ENCODE measurements around the gene SF3B5.
"Not testable (repeated sequence)": the region's sequence is repeated elsewhere in the genome, so short reads cannot be mapped to it uniquely, and the experiment has no call there.

Gene SF3B5

DNA sequence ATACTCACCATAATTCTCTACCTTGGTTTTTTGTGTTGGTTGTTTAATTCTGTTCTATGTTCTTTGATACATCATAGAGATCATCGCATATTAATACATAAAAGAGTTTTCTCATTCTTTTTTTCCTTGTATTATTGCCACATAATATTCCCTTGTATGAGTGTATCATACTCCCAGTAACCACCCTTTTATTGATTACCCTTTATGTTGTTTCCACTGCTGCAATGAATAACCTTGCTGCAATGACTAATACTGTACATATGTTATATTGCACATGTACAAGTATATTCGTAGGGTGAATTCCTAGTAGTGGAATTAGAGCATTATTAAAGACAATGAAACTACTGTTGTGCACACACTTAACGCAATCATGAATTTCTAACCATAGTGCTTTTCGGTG is 9.1 kb upstream of the SF3B5 start:
- no peaks in the 10 kb centered on the region for H3K4me1 ChIP-seq (ENCODE audit: insufficient read depth, low read length)
- no peak overlapping the region for H3K9ac ChIP-seq (ENCODE audit: low read depth, low read length)
- no peak overlapping the region for H3K4me3 ChIP-seq (ENCODE audit: low read length)
- no peaks in the 10 kb centered on the region for H3K36me3 ChIP-seq (ENCODE audit: insufficient read depth, low read depth, low read length)
- H3K27ac ChIP-seq (ENCODE audit: low read length), result no peak overlapping the region
- no peaks in the 10 kb centered on the region for H3K27me3 ChIP-seq (ENCODE audit: insufficient read depth, low read length)
- no peaks in the 10 kb centered on the region for H3K9me3 ChIP-seq (ENCODE audit: insufficient read depth, low read depth, low read length)

DNA sequence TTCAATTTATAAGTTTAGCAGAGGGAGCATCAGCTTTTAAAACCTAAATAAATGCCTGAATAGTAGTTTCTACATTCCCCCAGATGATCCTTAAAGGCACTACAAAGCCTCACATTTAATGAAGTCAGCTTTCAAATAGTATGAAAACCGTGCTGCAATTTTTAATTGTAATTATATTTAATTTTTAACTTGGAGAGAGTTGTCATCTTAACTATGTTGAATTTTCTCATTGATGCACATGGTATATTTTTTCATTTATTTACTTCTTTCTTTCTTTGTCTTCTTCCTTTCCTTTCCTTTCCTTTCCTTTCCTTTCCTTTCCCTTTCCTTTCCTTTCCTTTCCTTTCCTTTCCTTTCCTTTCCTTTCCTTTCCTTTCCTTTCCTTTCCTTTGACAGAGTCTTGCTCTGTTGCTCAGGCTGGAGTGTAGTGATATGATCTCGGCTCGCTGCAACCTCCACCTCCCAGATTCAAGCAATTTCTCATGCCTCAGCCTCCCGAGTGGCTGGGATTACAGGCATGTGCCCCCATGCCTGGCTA is 7.7 kb upstream of the SF3B5 start:
- Histone ChIP-seq H3K9ac (ENCODE audit: low read depth, low read length) (no peak overlapping the region), H3K9me3 (ENCODE audit: insufficient read depth, low read depth, low read length) (no peaks in the 10 kb centered on the region), H3K36me3 (ENCODE audit: insufficient read depth, low read depth, low read length) (no peaks in the 10 kb centered on the region), H3K4me1 (ENCODE audit: insufficient read depth, low read length) (no peaks in the 10 kb centered on the region), H3K4me3 (ENCODE audit: low read length) (no peak overlapping the region), H3K27ac (ENCODE audit: low read length) (no peak overlapping the region), H3K27me3 (ENCODE audit: insufficient read depth, low read length) (no peaks in the 10 kb centered on the region)

DNA sequence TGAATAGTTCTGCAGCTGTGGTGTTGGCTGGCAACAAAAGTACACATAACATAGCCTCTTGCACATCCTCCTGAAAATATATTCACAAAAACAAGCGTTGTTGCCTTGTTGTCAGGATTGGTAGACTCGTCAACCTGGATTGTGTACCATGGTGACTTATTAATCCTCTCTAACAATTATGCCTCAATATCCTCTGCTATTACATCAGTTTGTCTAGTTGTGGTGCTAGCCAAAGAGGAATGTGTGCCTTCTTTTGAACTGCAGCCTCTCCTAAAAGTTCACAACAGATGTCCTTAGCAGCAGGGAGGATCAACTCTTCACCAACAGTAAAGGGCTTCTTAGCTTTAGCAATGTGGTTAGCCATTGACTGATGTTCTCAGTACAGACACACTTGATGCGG is 3.6 kb upstream of the SF3B5 start:
- H3K36me3 ChIP-seq (ENCODE audit: insufficient read depth, low read depth, low read length), result no peaks in the 10 kb centered on the region

DNA sequence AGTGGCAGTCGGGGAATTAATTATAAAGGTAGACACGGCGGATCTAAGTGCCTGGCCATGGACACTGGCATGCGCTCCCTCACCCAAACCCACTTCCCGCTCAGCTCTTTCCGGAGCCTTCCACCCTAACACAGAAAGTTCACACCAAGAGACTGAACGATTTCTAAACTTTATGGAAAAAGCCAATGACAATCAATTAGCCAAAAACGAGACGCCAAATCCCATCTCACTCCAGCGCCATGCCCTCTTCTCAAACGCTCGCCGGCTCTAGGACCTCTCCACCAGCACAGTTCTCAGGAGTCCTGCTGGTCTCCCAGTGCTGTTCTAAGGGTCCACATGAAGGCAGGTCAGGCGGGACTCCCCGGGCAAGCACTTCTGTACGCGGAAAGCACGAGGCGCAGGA is 641 bp downstream of the SF3B5 start:
- Histone ChIP-seq H3K27me3 (ENCODE audit: insufficient read depth, low read length) (no peaks in the 10 kb centered on the region), H3K27ac (ENCODE audit: low read length) (peak overlapping the region; percentile 9), H3K4me1 (ENCODE audit: insufficient read depth, low read length) (peaks cover 6% of the 10 kb centered on the region), H3K4me3 (ENCODE audit: low read length) (peak overlapping the region; percentile 98), H3K9ac (ENCODE audit: low read depth, low read length) (peak overlapping the region; percentile 91), H3K36me3 (ENCODE audit: insufficient read depth, low read depth, low read length) (no peaks in the 10 kb centered on the region), H3K9me3 (ENCODE audit: insufficient read depth, low read depth, low read length) (no peaks in the 10 kb centered on the region)

More for the DNA sequence above, 3.6 kb upstream of the SF3B5 start:
- H3K9me3 ChIP-seq (ENCODE audit: insufficient read depth, low read depth, low read length), result no peaks in the 10 kb centered on the region
- H3K27ac ChIP-seq (ENCODE audit: low read length), result no peak overlapping the region
- H3K9ac ChIP-seq (ENCODE audit: low read depth, low read length), result no peak overlapping the region
- peaks cover 5% of the 10 kb centered on the region for H3K4me1 ChIP-seq (ENCODE audit: insufficient read depth, low read length)
- H3K4me3 ChIP-seq (ENCODE audit: low read length), result no peak overlapping the region
- no peaks in the 10 kb centered on the region for H3K27me3 ChIP-seq (ENCODE audit: insufficient read depth, low read length)

DNA sequence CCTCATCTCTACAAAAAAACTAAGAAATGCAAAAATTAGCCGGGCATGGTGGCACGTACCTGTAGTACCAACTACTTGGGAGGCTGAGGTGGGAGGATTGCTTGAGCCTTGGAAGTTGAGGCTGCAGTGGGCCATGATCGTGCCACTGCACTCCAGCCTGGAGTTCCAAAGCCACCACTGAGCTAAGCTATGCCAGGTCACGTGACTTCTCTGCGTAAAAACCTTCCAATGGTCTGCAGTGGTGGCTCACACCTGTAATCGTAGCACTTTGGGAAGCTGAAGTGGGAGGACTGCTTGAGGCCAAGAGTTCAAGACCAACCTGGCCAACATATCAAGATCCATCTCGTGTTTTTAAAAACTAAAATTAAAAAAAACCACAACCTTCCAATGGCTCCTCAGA is 1.7 kb downstream of the SF3B5 start:
- Histone ChIP-seq H3K4me1 (ENCODE audit: insufficient read depth, low read length) (peaks cover 6% of the 10 kb centered on the region), H3K27me3 (ENCODE audit: insufficient read depth, low read length) (no peaks in the 10 kb centered on the region), H3K36me3 (ENCODE audit: insufficient read depth, low read depth, low read length) (no peaks in the 10 kb centered on the region), H3K4me3 (ENCODE audit: low read length) (peak overlapping the region; percentile 98), H3K9me3 (ENCODE audit: insufficient read depth, low read depth, low read length) (no peaks in the 10 kb centered on the region), H3K27ac (ENCODE audit: low read length) (no peak overlapping the region), H3K9ac (ENCODE audit: low read depth, low read length) (no peak overlapping the region; the same call in 1 of the 2 replicates)

DNA sequence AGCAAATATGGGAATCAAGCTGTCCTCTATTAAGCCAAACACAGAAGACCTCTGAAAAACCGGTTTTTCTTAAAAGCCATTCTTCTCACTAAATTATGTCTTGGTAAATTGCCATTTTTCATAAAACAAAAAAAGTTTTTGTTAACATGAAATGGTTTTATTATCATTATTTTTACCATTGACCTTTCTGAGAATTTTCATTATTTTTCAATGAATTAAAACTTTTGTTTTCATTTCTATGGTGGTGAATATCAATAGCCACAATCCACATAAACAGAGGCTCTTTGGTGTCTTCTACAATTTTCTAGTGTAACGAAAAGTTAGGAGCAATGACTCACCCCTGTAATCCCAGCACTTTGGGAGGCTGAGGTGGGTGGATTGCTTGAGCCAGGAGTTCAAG is 2.1 kb downstream of the SF3B5 start:
- H3K36me3 ChIP-seq (ENCODE audit: insufficient read depth, low read depth, low read length), result no peaks in the 10 kb centered on the region
- H3K4me3 ChIP-seq (ENCODE audit: low read length), result peak overlapping the region; percentile 98; the same call in 1 of the 2 replicates
- H3K27ac ChIP-seq (ENCODE audit: low read length), result no peak overlapping the region
- no peak overlapping the region for H3K9ac ChIP-seq (ENCODE audit: low read depth, low read length)
- no peaks in the 10 kb centered on the region for H3K9me3 ChIP-seq (ENCODE audit: insufficient read depth, low read depth, low read length)
- H3K4me1 ChIP-seq (ENCODE audit: insufficient read depth, low read length), result peaks cover 6% of the 10 kb centered on the region
- H3K27me3 ChIP-seq (ENCODE audit: insufficient read depth, low read length), result no peaks in the 10 kb centered on the region

DNA sequence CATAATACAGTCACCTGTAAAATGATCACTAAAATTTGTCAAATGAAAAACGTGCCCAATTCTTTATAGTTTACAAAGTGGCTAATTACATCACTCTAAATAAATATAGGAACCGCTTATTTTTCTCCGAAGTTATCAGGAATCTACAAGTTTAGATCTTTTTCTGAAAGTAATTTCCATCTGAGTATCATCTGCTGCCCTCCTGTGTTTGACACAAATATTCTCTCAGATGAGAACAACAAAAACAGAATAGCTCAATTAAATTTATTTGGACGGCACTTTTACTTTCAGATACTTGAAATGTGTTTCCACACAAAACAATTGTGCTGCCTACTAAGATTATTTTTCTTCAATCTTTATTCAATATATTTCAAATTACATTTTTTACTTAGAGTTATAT is 5.0 kb downstream of the SF3B5 start:
- H3K4me3 ChIP-seq (ENCODE audit: low read length), result no peak overlapping the region
- no peaks in the 10 kb centered on the region for H3K9me3 ChIP-seq (ENCODE audit: insufficient read depth, low read depth, low read length)
- no peak overlapping the region for H3K27ac ChIP-seq (ENCODE audit: low read length)
- H3K9ac ChIP-seq (ENCODE audit: low read depth, low read length), result no peak overlapping the region
- H3K27me3 ChIP-seq (ENCODE audit: insufficient read depth, low read length), result no peaks in the 10 kb centered on the region
- H3K36me3 ChIP-seq (ENCODE audit: insufficient read depth, low read depth, low read length), result no peaks in the 10 kb centered on the region
- peaks cover 6% of the 10 kb centered on the region for H3K4me1 ChIP-seq (ENCODE audit: insufficient read depth, low read length)

DNA sequence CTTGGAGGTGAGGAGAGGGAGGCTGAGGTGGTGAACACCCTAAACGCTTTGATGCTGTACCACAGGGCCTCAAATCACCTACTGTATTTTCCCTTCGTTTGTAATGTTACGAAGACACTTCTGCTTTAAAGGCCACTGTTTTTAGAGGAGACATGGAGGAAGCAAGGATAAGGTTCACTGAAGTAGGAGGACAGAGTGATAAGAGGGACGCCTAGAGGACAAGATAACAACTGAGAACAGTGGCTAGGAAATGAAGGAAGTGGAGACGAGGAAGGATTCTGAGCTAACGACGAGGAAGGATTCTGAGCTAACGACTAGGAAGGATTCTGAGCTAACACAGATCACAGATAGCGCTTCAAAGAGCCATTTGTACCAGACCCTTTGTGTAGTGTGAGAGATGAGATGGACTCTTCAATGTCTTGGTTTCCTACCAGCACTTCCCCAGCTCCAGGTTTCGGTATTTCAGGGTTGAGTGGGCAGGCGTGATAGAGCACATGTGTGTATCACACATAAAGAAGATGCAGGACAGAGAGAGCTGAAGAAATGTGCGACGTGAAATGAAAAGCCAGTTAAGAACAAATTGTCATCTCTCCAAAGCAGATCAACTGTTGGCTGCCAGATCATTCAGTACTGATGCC is 7.5 kb downstream of the SF3B5 start:
- no peaks in the 10 kb centered on the region for H3K36me3 ChIP-seq (ENCODE audit: insufficient read depth, low read depth, low read length)
- no peak overlapping the region for H3K4me3 ChIP-seq (ENCODE audit: low read length)
- no peak overlapping the region for H3K9ac ChIP-seq (ENCODE audit: low read depth, low read length)
- no peaks in the 10 kb centered on the region for H3K4me1 ChIP-seq (ENCODE audit: insufficient read depth, low read length)
- H3K9me3 ChIP-seq (ENCODE audit: insufficient read depth, low read depth, low read length), result no peaks in the 10 kb centered on the region
- no peaks in the 10 kb centered on the region for H3K27me3 ChIP-seq (ENCODE audit: insufficient read depth, low read length)
- H3K27ac ChIP-seq (ENCODE audit: low read length), result no peak overlapping the region

DNA sequence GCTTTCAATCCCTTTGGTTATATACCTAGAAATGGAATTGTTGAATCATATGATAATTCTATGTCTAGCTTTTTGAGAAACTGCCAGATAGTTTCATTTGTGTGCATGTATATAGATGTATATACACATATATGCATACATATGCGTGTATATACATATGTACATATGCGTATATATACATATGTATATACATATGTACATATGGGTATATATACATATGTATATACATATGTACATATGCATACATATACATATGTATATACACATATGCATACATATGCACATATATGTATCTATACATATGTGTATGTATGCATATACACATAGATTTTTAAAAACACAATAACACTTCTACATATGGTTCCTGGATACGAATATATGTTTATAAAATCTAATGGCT is 8.4 kb downstream of the SF3B5 start:
- Histone ChIP-seq H3K9me3 (ENCODE audit: insufficient read depth, low read depth, low read length) (no peaks in the 10 kb centered on the region), H3K9ac (ENCODE audit: low read depth, low read length) (no peak overlapping the region), H3K4me3 (ENCODE audit: low read length) (no peak overlapping the region), H3K36me3 (ENCODE audit: insufficient read depth, low read depth, low read length) (no peaks in the 10 kb centered on the region), H3K4me1 (ENCODE audit: insufficient read depth, low read length) (no peaks in the 10 kb centered on the region), H3K27me3 (ENCODE audit: insufficient read depth, low read length) (no peaks in the 10 kb centered on the region), H3K27ac (ENCODE audit: low read length) (no peak overlapping the region)

DNA sequence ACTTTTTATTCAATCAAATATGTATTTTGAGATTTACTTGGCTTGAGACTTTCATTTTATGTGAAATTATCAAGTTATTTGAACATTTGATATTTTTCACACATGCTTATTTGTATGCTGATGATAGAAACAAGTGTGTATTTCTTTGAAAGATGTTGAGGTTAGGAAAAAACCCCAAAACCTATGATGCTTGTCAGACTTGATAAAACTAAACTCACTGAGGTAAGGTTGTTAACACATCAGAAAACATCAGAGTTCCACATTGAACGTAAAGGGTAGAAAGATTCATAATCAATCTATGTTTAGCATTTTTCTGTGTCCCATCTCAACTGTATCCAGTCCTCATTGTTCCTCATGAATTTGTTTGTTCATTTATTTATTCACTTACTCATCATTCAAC is 12.2 kb downstream of the SF3B5 start:
- H3K4me1 ChIP-seq (ENCODE audit: insufficient read depth, low read length), result no peaks in the 10 kb centered on the region
- no peaks in the 10 kb centered on the region for H3K27me3 ChIP-seq (ENCODE audit: insufficient read depth, low read length)
- H3K4me3 ChIP-seq (ENCODE audit: low read length), result no peak overlapping the region
- H3K36me3 ChIP-seq (ENCODE audit: insufficient read depth, low read depth, low read length), result no peaks in the 10 kb centered on the region
- H3K9ac ChIP-seq (ENCODE audit: low read depth, low read length), result no peak overlapping the region
- H3K27ac ChIP-seq (ENCODE audit: low read length), result no peak overlapping the region
- H3K9me3 ChIP-seq (ENCODE audit: insufficient read depth, low read depth, low read length), result no peaks in the 10 kb centered on the region

DNA sequence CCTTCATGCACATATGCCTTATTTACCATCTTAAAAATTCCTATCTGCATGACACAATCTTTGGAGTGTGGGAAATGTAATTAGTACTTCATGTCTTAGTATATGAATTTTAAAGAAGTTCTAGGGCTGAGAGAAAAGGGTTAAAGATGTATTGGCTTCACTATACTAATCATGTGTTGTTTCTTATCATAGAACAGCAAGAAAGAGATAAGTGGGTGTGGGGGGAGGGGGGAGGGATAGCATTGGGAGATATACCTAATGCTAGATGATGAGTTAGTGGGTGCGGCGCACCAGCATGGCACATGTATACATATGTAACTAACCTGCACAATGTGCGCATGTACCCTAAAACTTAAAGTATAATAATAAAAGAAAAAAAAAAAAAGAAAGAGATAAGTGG is 13.0 kb downstream of the SF3B5 start:
- not testable (repeated sequence) for H3K4me3 ChIP-seq (ENCODE audit: low read length)

DNA sequence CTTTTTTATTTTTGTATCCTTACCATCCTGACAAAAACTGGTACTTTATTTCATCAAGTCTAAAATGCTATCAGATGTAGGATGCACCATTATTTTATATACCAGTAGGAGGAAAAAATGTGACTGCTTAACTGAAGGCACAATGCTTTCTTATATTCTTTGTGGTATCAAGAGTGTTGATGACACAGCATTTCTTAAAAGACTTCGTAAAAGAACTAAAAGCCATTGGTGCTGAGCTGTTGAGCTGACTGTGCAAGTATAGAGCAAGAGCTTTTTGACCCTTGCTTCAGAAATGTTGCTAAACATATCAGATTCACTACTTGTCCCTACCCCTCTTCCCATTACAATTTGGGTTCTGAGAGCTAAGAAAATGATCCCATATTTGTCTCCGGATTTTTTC is 17.5 kb downstream of the SF3B5 start:
- no peak overlapping the region for H3K9ac ChIP-seq (ENCODE audit: low read depth, low read length)
- no peaks in the 10 kb centered on the region; the same call in 1 of the 2 replicates for H3K4me1 ChIP-seq (ENCODE audit: insufficient read depth, low read length)
- no peaks in the 10 kb centered on the region for H3K27me3 ChIP-seq (ENCODE audit: insufficient read depth, low read length)
- H3K36me3 ChIP-seq (ENCODE audit: insufficient read depth, low read depth, low read length), result no peaks in the 10 kb centered on the region
- H3K4me3 ChIP-seq (ENCODE audit: low read length), result no peak overlapping the region
- H3K27ac ChIP-seq (ENCODE audit: low read length), result no peak overlapping the region
- no peaks in the 10 kb centered on the region for H3K9me3 ChIP-seq (ENCODE audit: insufficient read depth, low read depth, low read length)

More for the DNA sequence above, 13.0 kb downstream of the SF3B5 start:
- H3K9me3 ChIP-seq (ENCODE audit: insufficient read depth, low read depth, low read length); H3K4me1 ChIP-seq (ENCODE audit: insufficient read depth, low read length); H3K27me3 ChIP-seq (ENCODE audit: insufficient read depth, low read length); H3K9ac ChIP-seq (ENCODE audit: low read depth, low read length); H3K27ac ChIP-seq (ENCODE audit: low read length); H3K36me3 ChIP-seq (ENCODE audit: insufficient read depth, low read depth, low read length): not testable (repeated sequence)

All from iPS-20b (cell line).